Measurements from ENCODE around the gene FAM114A1.

Gene FAM114A1

GRCh38 chr4:38898245-38898644 lies 30.6 kb downstream of the FAM114A1 start:
- no peak for TF ChIP-seq CTCF (conservative IDR thresholded peaks at IDR 0.05; ENCODE audit: low read length)
- H3K4me3 ChIP-seq (ENCODE audit: low read length) = no peak overlapping the region
- DNase-seq (ENCODE audit: low read depth) = no peak

- no peak overlapping the region for H3K4me3 ChIP-seq (ENCODE audit: low read length)
- no peak for TF ChIP-seq CTCF (conservative IDR thresholded peaks at IDR 0.05; ENCODE audit: low read length)
- no peak for DNase-seq (ENCODE audit: low read depth)
Observed at GRCh38 chr4:38902221-38902620, 34.6 kb downstream of the FAM114A1 start.

DNA sequence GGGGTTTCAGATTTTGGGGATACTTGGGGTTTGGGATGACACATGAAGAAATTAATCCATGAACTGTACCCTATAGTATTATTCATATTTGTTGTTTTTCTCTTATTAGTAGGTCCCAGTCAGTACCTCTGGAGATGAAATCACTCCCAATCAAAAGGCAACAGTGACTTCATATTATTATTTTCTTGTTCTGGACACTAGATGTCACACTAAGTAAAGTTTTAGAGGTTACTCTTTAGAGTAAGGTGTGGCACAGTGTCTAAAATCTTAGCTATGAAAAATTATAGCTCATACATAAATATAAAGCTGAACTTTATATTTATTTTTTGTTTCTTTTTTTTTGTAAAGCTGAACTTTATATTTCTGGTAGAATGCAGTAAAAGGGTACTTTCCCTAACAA lies 35.1 kb downstream of the FAM114A1 start:
- peak; percentile 27; the same call in 1 of the 2 replicates for TF ChIP-seq CTCF (conservative IDR thresholded peaks at IDR 0.05; ENCODE audit: low read length)
- peak; percentile 12 for DNase-seq (ENCODE audit: low read depth)
- no peak overlapping the region for H3K4me3 ChIP-seq (ENCODE audit: low read length)

- DNase-seq (ENCODE audit: low read depth) = no peak
- H3K4me3 ChIP-seq (ENCODE audit: low read length) = no peak overlapping the region
- TF ChIP-seq CTCF (conservative IDR thresholded peaks at IDR 0.05; ENCODE audit: low read length) = no peak
Observed at GRCh38 chr4:38904090-38904666, 36.6 kb downstream of the FAM114A1 start.

DNA sequence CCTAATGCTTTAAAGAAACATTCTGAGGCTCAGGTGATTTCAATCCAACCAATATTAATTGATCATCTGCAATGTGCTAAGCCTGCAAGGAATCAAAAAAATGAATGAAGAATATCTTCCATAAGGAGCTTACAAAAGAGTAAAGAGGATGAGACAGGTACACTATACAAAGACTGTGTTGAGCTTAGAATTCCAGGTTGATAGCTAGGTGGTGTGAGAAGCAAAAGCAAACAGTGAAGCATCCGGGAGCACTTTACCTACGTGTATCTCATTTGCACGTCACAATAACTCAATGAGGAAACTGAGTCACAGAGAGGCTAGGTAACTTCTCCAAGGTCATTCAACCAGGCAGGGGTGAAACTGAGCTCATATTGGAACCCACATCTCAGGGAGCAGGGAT lies 37.1 kb downstream of the FAM114A1 start:
- no peak overlapping the region for H3K4me3 ChIP-seq (ENCODE audit: low read length)
- no peak for DNase-seq (ENCODE audit: low read depth)
- no peak for TF ChIP-seq CTCF (conservative IDR thresholded peaks at IDR 0.05; ENCODE audit: low read length)

DNA sequence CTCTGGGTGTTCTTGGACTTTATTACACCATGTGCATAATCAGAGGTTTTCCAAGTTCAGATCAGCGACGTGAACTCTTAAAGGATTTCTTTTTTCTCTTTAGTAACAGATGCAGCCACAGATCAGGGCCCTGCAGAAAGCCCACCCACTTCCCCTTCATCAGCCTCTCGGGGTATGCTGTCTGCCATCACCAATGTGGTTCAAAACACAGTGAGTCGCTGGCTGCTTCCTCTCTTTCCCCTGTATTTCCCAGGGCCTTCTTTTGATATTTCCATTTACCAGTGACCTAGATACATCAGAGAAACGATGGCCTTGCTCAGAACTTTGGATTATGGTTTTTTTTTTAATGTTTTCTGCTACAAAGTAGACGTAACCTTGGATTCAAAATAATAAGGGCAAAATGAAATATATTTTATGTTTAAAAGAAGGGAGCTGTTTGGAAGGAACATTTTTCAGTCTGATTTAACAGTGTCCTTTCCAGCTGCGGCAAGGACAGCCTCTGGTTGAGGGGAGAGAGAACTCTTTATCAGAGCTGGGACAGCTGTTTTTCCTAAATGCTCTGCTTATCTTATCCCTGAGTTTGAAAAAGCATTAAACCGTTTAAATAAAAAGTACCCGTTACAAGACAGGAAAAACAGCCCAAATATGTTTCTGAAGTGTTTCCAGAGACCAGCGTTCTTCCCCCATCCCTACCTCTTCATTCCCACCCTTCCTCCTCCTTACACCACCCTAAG lies 38.2 kb downstream of the FAM114A1 start:
- DNase-seq (ENCODE audit: low read depth) = no peak
- TF ChIP-seq CTCF (conservative IDR thresholded peaks at IDR 0.05; ENCODE audit: low read length) = no peak
- no peak overlapping the region for H3K4me3 ChIP-seq (ENCODE audit: low read length)

DNA sequence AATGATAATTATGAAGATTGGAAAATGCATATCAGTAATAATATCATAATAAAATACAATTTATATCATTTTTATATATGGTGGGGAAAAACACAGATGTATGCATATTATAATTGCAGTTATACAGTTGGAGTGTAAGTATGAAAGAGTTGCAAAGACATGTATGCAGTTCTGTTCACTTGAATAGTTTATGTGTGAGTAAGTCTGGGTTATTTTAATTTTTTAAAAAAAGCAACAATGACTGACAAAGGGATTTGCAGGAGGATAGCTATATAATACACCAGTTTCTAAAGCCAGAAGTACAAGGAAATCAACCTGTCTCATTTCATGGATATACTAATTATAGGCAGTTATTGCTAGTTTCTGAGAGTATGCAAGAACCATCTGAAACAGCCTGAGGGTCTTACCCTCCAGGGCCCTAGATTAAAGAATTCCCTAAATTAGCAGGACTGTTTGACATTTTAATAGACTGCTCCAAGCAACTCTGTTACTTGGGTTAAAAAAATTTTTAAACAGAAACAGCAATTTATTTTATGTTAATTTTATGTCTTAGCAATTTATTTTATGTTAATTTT lies 40.2 kb downstream of the FAM114A1 start:
- DNase-seq (ENCODE audit: low read depth) = no peak
- no peak overlapping the region for H3K4me3 ChIP-seq (ENCODE audit: low read length)
- TF ChIP-seq CTCF (conservative IDR thresholded peaks at IDR 0.05; ENCODE audit: low read length) = no peak

Data from AG10803 (cell line).